Lung (tissue), 12 donors: ENCODE results near the gene ATRNL1. TPM values are rescaled to one million over a fixed set of nuclear protein-coding genes. Genes with fewer than 3 reads are reported as not detected.

Experiments used
- ATAC-seq: fragments of 200-7000 bp; cut with Tn5 transposase; one replicate; pipeline ENCODE4 v1.9.1; 2020; ENCODE audit warnings: moderate number of reproducible peaks; ENCODE audit not compliant: insufficient read depth, low FRiP score
- DNase-seq, 3 donors: peaks; one replicate each; pipeline ENCODE4 v3.0.0-alpha.2; 2013 to 2017
- H3K27ac ChIP-seq, 2 donors: one replicate each; pipeline ENCODE4 v1.5.1; 2013; ENCODE audit warnings: mild to moderate bottlenecking in 2 of 2, moderate library complexity in 2 of 2, control low read depth in 1 of 2, inconsistent platforms in 1 of 2, low read depth in 1 of 2, low read length in 1 of 2
- H3K27me3 ChIP-seq, 3 donors: one replicate each; pipeline ENCODE4 v1.5.1; 2013; ENCODE audit warnings: low read length in 2 of 3; ENCODE audit not compliant: control insufficient read depth in 3 of 3, insufficient read depth in 3 of 3
- H3K36me3 ChIP-seq, 4 donors: one replicate each; pipeline ENCODE4 v1.5.1; 2013; ENCODE audit warnings: low read length in 4 of 4, mild to moderate bottlenecking in 1 of 4, moderate library complexity in 1 of 4; ENCODE audit not compliant: control insufficient read depth in 4 of 4, insufficient read depth in 4 of 4
- H3K4me1 ChIP-seq, 5 donors: one replicate each; pipeline ENCODE4 v1.5.1; 2013; ENCODE audit warnings: low read length in 5 of 5, mild to moderate bottlenecking in 2 of 5, moderate library complexity in 1 of 5; ENCODE audit not compliant: control insufficient read depth in 5 of 5, insufficient read depth in 5 of 5
- H3K4me3 ChIP-seq: one replicate; pipeline ENCODE4 v1.5.1; 2013; ENCODE audit warnings: mild to moderate bottlenecking, control low read depth, moderate library complexity
- H3K9ac ChIP-seq, 2 donors: one replicate each; pipeline ENCODE4 v1.5.1; 2013; ENCODE audit warnings: low read length in 2 of 2, control low read depth in 1 of 2; ENCODE audit not compliant: insufficient read depth in 1 of 2
- H3K9me3 ChIP-seq, 4 donors: one replicate each; pipeline ENCODE4 v1.5.1; 2013; ENCODE audit warnings: low read length in 3 of 4, mild to moderate bottlenecking in 1 of 4, moderate library complexity in 1 of 4; ENCODE audit not compliant: control insufficient read depth in 4 of 4, insufficient read depth in 3 of 4
- CTCF ChIP-seq: IDR thresholded peaks from 2 replicates; pipeline ENCODE4 v1.5.1; 2012; ENCODE audit warnings: mild to moderate bottlenecking; ENCODE audit errors: control extremely low read depth, extremely low read depth
- WGBS, 2 donors: extraction: QIAGEN DNeasy Blood & Tissue Kit; methylation state at CpG; one replicate each; pipeline ENCODE4 v1.1.7; 2013; 5-methylcytosine and 5-hydroxymethylcytosine counted together
- polyA plus RNA-seq, 2 donors: library from polyadenylated mRNA; stranded (reverse); fragments of 200-250 nt; gene quantifications; one replicate each; pipeline ENCODE4 v1.2.1, GENCODE V29; 2013
- total RNA-seq, 2 donors: library from RNA; depleted of rRNA in 1 of 2; stranded (reverse); fragments of >200 nt in 1 of 2; gene quantifications; one replicate each; pipeline ENCODE4 v1.2.1, GENCODE V29; 2014 to 2021
- donor health status: control.
- donor health status: control.
- donor health status: Bipolar disorder and iron deficiency.
- donor health status: healthy.
- donor health status: DM: yes; HTN: yes; CAD: no.

The ATRNL1 gene
- total and polyA plus RNA-seq, 4 donors = 0.05 to 11.1 (median 0.24) TPM

GRCh38 chr10:115949282-115949844 is 856.2 kb downstream of the ATRNL1 start:
- no peak for TF ChIP-seq CTCF
- H3K36me3 ChIP-seq = peaks cover 0 to 2% (median 0%) of the 10 kb centered on the region in 4 donors
- no peak overlapping the region for H3K9ac ChIP-seq
- H3K4me3 ChIP-seq = no peak overlapping the region
- H3K4me1 ChIP-seq = no peaks in the 10 kb centered on the region
- WGBS, 2 donors = 89 to 94% methylated on average over 9 of the region's 9 CpGs
- H3K27ac ChIP-seq = no peak overlapping the region
- DNase-seq (no peak), ATAC-seq (no peak)
- no peaks in the 10 kb centered on the region for H3K9me3 ChIP-seq
- H3K27me3 ChIP-seq = no peaks in the 10 kb centered on the region

- DNase-seq (no peak), ATAC-seq (no peak)
- Histone ChIP-seq H3K4me3 (no peak overlapping the region), H3K27ac (no peak overlapping the region), H3K9me3 (no peaks in the 10 kb centered on the region), H3K36me3 (peaks cover 0 to 2% (median 0%) of the 10 kb centered on the region in 4 donors), H3K4me1 (no peaks in the 10 kb centered on the region), H3K9ac (no peak overlapping the region), H3K27me3 (no peaks in the 10 kb centered on the region)
- no peak for TF ChIP-seq CTCF
- 73 to 90% methylated on average over 3 of the region's 3 CpGs for WGBS, 2 donors
Measured at GRCh38 chr10:115950320-115950719, 857.2 kb downstream of the ATRNL1 start.

GRCh38 chr10:115951242-115951641 is 858.1 kb downstream of the ATRNL1 start:
- H3K27ac ChIP-seq = no peak overlapping the region
- no peaks in the 10 kb centered on the region for H3K27me3 ChIP-seq
- DNase-seq (no peak), ATAC-seq (no peak)
- H3K4me3 ChIP-seq = no peak overlapping the region
- H3K9ac ChIP-seq = no peak overlapping the region
- peaks cover 0 to 2% (median 0%) of the 10 kb centered on the region in 4 donors for H3K36me3 ChIP-seq
- no peak for TF ChIP-seq CTCF
- no peaks in the 10 kb centered on the region for H3K4me1 ChIP-seq
- 66 to 67% methylated on average over 3 of the region's 3 CpGs for WGBS, 2 donors
- no peaks in the 10 kb centered on the region for H3K9me3 ChIP-seq

GRCh38 chr10:115953281-115953680 is 860.1 kb downstream of the ATRNL1 start:
- Histone ChIP-seq H3K9ac (no peak overlapping the region), H3K27me3 (no peaks in the 10 kb centered on the region), H3K27ac (no peak overlapping the region), H3K4me3 (no peak overlapping the region), H3K9me3 (no peaks in the 10 kb centered on the region), H3K36me3 (no peaks in the 10 kb centered on the region), H3K4me1 (no peaks in the 10 kb centered on the region)
- ATAC-seq = no peak
- no peak for DNase-seq
- no peak for TF ChIP-seq CTCF
- 53 to 63% methylated on average over 5 of the region's 5 CpGs for WGBS, 2 donors
